ENCODE measurements around the gene NOX5. TPM values are rescaled to one million over a fixed set of nuclear protein-coding genes. Genes with fewer than 3 reads are reported as not detected.

Gene NOX5
- total and polyA plus RNA-seq, 4 donors = under 0.01 to 0.08 (median 0.01) TPM

DNA sequence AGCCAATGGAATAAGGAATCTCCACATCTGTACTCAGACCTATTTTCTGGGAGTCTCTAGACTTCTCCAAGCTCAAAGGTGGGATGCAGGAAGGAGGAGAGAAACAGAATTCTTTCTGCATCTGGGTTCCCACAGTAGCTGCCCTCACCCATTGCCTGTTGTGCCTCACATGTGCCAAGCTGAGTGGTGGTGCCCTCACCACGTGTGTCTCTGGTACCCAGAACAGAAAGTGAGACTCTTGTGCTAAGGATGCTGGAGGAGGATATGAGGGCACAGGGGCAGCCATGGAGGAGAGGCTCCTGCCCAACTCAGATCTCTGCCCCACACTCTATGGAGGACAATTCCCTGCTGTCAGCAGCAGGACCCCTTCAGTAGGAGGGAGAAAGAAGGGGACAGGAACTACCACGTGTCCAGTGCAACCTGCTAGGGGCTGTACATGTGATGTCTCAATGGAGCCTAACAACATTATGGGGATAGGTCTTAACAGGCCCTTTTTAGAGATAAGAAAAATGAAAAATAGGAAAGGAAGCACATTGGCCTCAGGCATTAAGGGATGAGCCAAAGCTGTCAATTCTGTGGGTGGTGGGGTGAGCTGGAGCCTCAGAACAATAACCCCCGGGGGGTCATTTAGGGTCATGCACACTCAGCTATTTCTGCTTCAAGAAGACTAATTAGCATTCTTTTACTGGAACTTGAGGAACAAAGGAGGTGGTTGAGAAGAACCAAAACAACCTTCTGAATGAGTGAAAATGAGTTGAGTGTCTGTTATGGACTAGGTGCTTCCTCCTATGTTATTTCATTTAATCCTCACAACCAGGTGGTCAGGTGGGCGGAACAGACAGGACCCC lies 16.3 kb upstream of the NOX5 start:
- Histone ChIP-seq H3K4me3 (ENCODE audit: low read depth in 1 of 3, low read length in 3 of 3) (no peak overlapping the region), H3K36me3 (ENCODE audit: control insufficient read depth in 4 of 4, insufficient read depth in 3 of 4, low read depth in 1 of 4, low read length in 3 of 4) (no peaks in the 10 kb centered on the region), H3K27ac (ENCODE audit: low read depth in 1 of 2, low read length in 2 of 2) (no peak overlapping the region), H3K4me1 (ENCODE audit: control insufficient read depth in 4 of 4, insufficient read depth in 4 of 4, low read length in 3 of 4) (no peaks in the 10 kb centered on the region), H3K9me3 (ENCODE audit: control insufficient read depth in 4 of 4, low read length in 3 of 4) (no peaks in the 10 kb centered on the region), H3K9ac (ENCODE audit: low read depth in 1 of 2, low read length in 2 of 2) (no peak overlapping the region), H3K27me3 (ENCODE audit: control insufficient read depth in 4 of 4, insufficient read depth in 4 of 4, low read length in 3 of 4) (no peaks in the 10 kb centered on the region)
- WGBS = 78% methylated on average over 4 of the region's 4 CpGs
- TF ChIP-seq, protein P1, sequence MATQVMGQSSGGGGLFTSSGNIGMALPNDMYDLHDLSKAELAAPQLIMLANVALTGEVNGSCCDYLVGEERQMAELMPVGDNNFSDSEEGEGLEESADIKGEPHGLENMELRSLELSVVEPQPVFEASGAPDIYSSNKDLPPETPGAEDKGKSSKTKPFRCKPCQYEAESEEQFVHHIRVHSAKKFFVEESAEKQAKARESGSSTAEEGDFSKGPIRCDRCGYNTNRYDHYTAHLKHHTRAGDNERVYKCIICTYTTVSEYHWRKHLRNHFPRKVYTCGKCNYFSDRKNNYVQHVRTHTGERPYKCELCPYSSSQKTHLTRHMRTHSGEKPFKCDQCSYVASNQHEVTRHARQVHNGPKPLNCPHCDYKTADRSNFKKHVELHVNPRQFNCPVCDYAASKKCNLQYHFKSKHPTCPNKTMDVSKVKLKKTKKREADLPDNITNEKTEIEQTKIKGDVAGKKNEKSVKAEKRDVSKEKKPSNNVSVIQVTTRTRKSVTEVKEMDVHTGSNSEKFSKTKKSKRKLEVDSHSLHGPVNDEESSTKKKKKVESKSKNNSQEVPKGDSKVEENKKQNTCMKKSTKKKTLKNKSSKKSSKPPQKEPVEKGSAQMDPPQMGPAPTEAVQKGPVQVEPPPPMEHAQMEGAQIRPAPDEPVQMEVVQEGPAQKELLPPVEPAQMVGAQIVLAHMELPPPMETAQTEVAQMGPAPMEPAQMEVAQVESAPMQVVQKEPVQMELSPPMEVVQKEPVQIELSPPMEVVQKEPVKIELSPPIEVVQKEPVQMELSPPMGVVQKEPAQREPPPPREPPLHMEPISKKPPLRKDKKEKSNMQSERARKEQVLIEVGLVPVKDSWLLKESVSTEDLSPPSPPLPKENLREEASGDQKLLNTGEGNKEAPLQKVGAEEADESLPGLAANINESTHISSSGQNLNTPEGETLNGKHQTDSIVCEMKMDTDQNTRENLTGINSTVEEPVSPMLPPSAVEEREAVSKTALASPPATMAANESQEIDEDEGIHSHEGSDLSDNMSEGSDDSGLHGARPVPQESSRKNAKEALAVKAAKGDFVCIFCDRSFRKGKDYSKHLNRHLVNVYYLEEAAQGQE (IDR thresholded peaks at IDR 0.05) = no peak
- TF ChIP-seq EGR1 (IDR thresholded peaks at IDR 0.05; ENCODE audit: low read depth in 2 of 2) = no peak
- no peak for TF ChIP-seq HNF4G (IDR thresholded peaks at IDR 0.05)
- TF ChIP-seq GABPA (IDR thresholded peaks at IDR 0.05 in 1 of 2, conservative IDR thresholded peaks at IDR 0.05 in 1 of 2) = no peak
- TF ChIP-seq, protein P2, sequence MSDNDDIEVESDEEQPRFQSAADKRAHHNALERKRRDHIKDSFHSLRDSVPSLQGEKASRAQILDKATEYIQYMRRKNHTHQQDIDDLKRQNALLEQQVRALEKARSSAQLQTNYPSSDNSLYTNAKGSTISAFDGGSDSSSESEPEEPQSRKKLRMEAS (IDR thresholded peaks at IDR 0.05) = no peak
- no peak for TF ChIP-seq NR2F2 (IDR thresholded peaks at IDR 0.05)
- no peak for TF ChIP-seq FOXA2 (IDR thresholded peaks at IDR 0.05)
- TF ChIP-seq, protein P3, sequence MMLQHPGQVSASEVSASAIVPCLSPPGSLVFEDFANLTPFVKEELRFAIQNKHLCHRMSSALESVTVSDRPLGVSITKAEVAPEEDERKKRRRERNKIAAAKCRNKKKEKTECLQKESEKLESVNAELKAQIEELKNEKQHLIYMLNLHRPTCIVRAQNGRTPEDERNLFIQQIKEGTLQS (IDR thresholded peaks at IDR 0.05) = no peak
- no peak for TF ChIP-seq RAD21 (IDR thresholded peaks at IDR 0.05)
- TF ChIP-seq SP1 (IDR thresholded peaks at IDR 0.05) = no peak
- no peak for TF ChIP-seq HNF4A (conservative IDR thresholded peaks at IDR 0.05)
- no peak for TF ChIP-seq JUND (IDR thresholded peaks at IDR 0.05)
- TF ChIP-seq, protein P4, sequence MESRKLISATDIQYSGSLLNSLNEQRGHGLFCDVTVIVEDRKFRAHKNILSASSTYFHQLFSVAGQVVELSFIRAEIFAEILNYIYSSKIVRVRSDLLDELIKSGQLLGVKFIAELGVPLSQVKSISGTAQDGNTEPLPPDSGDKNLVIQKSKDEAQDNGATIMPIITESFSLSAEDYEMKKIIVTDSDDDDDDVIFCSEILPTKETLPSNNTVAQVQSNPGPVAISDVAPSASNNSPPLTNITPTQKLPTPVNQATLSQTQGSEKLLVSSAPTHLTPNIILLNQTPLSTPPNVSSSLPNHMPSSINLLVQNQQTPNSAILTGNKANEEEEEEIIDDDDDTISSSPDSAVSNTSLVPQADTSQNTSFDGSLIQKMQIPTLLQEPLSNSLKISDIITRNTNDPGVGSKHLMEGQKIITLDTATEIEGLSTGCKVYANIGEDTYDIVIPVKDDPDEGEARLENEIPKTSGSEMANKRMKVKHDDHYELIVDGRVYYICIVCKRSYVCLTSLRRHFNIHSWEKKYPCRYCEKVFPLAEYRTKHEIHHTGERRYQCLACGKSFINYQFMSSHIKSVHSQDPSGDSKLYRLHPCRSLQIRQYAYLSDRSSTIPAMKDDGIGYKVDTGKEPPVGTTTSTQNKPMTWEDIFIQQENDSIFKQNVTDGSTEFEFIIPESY (IDR thresholded peaks at IDR 0.05) = no peak
- peak; percentile 13 for DNase-seq (ENCODE audit: low spot score)

DNA sequence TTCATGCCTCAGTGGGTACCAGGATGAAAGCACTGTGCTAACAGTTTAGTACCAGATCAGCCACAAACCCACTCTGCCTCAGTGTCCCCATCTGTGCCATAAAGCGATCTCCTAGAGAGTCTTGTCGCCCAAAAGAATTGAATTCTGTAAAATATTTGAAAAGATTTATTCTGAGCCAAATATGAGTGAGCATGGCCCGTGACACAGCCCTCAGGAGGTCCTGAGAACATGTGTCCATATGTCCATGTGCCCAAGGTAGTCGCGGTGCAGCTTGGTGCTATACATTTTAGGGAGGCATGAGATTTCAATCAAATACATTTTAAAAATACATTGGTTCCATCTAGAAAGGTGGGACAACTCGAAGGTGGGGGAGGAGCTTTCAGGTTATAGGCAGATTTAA lies 15.4 kb upstream of the NOX5 start:
- no peaks in the 10 kb centered on the region for H3K9me3 ChIP-seq (ENCODE audit: control insufficient read depth in 4 of 4, low read length in 3 of 4)
- DNase-seq (ENCODE audit: low spot score) = peak; percentile 5
- H3K36me3 ChIP-seq (ENCODE audit: control insufficient read depth in 4 of 4, insufficient read depth in 3 of 4, low read depth in 1 of 4, low read length in 3 of 4) = no peaks in the 10 kb centered on the region
- H3K4me3 ChIP-seq (ENCODE audit: low read depth in 1 of 3, low read length in 3 of 3) = no peak overlapping the region
- H3K9ac ChIP-seq (ENCODE audit: low read depth in 1 of 2, low read length in 2 of 2) = no peak overlapping the region
- no peak overlapping the region for H3K27ac ChIP-seq (ENCODE audit: low read depth in 1 of 2, low read length in 2 of 2)
- H3K27me3 ChIP-seq (ENCODE audit: control insufficient read depth in 4 of 4, insufficient read depth in 4 of 4, low read length in 3 of 4) = no peaks in the 10 kb centered on the region
- WGBS = 89% methylated on average over 6 of the region's 6 CpGs
- H3K4me1 ChIP-seq (ENCODE audit: control insufficient read depth in 4 of 4, insufficient read depth in 4 of 4, low read length in 3 of 4) = no peaks in the 10 kb centered on the region
- TF ChIP-seq JUND (IDR thresholded peaks at IDR 0.05) (no peak), HNF4A (conservative IDR thresholded peaks at IDR 0.05) (no peak), FOXA2 (IDR thresholded peaks at IDR 0.05) (no peak), FOXA1 (IDR thresholded peaks at IDR 0.05) (no peak), RXRA (IDR thresholded peaks at IDR 0.05) (no peak), NR2F2 (IDR thresholded peaks at IDR 0.05) (no peak), SP1 (IDR thresholded peaks at IDR 0.05) (no peak), EGR1 (IDR thresholded peaks at IDR 0.05; ENCODE audit: low read depth in 2 of 2) (no peak), YY1 (IDR thresholded peaks at IDR 0.05) (no peak)
- TF ChIP-seq, protein P1 (IDR thresholded peaks at IDR 0.05) = no peak
- TF ChIP-seq, protein P3 (IDR thresholded peaks at IDR 0.05) = no peak
- TF ChIP-seq, protein P5, sequence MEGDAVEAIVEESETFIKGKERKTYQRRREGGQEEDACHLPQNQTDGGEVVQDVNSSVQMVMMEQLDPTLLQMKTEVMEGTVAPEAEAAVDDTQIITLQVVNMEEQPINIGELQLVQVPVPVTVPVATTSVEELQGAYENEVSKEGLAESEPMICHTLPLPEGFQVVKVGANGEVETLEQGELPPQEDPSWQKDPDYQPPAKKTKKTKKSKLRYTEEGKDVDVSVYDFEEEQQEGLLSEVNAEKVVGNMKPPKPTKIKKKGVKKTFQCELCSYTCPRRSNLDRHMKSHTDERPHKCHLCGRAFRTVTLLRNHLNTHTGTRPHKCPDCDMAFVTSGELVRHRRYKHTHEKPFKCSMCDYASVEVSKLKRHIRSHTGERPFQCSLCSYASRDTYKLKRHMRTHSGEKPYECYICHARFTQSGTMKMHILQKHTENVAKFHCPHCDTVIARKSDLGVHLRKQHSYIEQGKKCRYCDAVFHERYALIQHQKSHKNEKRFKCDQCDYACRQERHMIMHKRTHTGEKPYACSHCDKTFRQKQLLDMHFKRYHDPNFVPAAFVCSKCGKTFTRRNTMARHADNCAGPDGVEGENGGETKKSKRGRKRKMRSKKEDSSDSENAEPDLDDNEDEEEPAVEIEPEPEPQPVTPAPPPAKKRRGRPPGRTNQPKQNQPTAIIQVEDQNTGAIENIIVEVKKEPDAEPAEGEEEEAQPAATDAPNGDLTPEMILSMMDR (IDR thresholded peaks at IDR 0.05; ENCODE audit: low read depth, low read length, missing input control) = no peak
- TF ChIP-seq, protein P2 (IDR thresholded peaks at IDR 0.05) = no peak

Data from liver (tissue), 9 donors.